Measurements from ENCODE around the gene ABCC4. TPM values are rescaled to one million over a fixed set of nuclear protein-coding genes. Genes with fewer than 3 reads are reported as not detected.

The ABCC4 gene
- polyA plus RNA-seq, 1 donor = 24.7 TPM

DNA sequence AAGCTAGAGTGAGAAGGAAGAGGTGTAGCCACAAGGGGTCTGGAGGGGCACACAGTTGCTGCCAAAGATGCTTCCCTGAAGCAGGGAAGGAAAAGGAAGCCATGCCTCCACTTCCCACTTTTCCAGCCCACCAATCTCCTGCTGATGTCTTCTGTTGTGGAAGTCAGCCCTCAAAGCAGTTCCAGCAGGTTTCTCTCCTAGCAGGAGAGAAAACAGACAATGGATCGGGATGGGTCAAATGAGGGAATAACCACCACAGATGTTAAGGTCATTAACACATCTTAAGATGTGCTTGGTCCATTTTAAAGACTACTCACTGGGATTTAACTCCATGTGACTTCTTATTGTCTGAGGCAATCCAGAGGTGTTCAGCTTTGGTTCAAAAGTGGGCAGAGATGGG lies 304.8 kb downstream of the ABCC4 start:
- no peak for DNase-seq

DNA sequence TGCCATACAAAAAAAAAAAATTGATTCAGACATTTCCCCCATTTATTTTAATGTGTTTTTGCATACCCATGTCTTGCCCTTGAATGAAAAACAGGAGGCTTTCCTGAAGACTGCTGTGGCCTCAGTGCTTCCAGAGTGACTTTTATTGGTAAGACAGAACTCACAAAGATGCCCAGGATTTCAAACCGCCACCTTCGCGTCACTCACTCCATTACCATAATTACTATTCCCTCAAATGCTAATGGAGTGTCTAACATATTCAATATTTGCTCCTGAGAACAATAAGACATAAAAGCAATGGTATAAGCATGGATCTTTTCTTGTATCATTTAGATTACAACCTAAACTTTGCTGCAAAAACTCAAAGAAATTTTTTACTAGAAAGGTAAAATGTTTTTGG lies 306.7 kb downstream of the ABCC4 start:
- DNase-seq = no peak

DNA sequence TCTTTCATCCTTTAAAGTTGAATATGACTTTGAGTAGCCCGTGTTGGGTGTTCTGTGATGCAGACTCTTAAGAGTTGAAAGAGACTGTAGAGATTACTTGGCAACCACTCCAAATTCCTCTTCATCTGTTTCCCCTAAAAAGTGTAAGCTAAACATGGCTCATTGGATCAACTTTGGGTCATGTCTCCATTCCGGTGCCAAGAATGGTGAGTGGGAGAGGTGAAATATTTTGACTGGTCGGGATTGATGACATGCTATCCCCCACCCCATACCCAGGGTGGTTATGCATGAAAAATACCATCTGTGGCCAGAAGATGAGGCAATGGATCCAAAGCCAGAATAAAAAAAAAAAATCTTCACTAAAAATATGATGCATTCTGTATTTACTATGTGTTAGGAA lies 307.6 kb downstream of the ABCC4 start:
- DNase-seq = no peak

- no peak for DNase-seq
Measured at GRCh38 chr13:94992036-94992960, 309.0 kb downstream of the ABCC4 start.

- DNase-seq = no peak
Measured at GRCh38 chr13:94988654-94989053, 312.6 kb downstream of the ABCC4 start.

- DNase-seq = no peak
Measured at GRCh38 chr13:94987869-94988268, 313.4 kb downstream of the ABCC4 start.

- no peak for DNase-seq
Measured at GRCh38 chr13:94987081-94987480, 314.2 kb downstream of the ABCC4 start.

DNA sequence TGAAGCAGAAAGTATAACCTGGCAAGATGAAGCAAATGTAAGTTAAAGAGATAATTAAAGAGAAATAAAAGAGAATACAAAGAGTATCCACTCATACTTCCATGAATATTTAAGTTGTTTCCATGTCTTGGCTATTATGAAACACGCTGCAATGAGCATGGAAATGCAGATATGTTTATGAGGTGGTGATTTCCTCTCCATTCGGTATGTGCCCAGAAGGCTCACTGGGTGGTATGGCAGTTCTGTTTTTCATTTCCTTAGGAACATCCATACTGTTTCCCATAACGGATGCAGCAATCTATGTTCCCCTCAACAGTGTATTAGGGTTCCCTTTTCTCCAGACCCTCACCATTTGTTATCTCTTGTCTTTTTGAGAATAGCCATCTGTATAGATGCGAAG lies 316.3 kb downstream of the ABCC4 start:
- no peak for DNase-seq

- DNase-seq = no peak
Measured at GRCh38 chr13:94978516-94978915, 322.7 kb downstream of the ABCC4 start.

GRCh38 chr13:94974015-94974951 lies 327.0 kb downstream of the ABCC4 start:
- DNase-seq = no peak

DNA sequence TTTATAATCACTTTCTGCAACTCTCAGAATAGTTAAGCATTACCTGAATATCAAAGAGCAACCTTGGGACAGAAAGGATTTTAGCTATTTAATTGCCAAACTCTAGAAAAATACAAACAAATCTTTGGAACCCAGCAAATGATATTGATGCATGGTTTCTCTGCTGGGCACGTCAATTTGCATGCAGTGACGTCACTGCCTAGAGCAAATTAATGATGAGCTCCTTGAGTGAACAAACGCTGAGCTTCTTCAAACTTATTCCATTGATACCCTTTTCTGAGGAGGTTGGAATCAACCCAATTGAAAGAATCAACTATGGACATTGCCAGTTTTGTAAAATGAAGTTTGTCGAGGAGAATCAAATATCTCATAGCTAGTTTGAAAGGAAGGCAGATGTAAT lies 329.0 kb downstream of the ABCC4 start:
- DNase-seq = no peak

All from left kidney (tissue), 2 donors.